Activated T-cell treated with anti-CD3 and anti-CD28 coated beads, Interleukin-2, amount 50 U/mL, for 1 hour (primary cell): ENCODE results near the gene MTFR1L.

Source experiments
- DNase-seq: peaks from one replicate; pipeline ENCODE4 v3.0.0-alpha.2; 2020

Gene MTFR1L

DNA sequence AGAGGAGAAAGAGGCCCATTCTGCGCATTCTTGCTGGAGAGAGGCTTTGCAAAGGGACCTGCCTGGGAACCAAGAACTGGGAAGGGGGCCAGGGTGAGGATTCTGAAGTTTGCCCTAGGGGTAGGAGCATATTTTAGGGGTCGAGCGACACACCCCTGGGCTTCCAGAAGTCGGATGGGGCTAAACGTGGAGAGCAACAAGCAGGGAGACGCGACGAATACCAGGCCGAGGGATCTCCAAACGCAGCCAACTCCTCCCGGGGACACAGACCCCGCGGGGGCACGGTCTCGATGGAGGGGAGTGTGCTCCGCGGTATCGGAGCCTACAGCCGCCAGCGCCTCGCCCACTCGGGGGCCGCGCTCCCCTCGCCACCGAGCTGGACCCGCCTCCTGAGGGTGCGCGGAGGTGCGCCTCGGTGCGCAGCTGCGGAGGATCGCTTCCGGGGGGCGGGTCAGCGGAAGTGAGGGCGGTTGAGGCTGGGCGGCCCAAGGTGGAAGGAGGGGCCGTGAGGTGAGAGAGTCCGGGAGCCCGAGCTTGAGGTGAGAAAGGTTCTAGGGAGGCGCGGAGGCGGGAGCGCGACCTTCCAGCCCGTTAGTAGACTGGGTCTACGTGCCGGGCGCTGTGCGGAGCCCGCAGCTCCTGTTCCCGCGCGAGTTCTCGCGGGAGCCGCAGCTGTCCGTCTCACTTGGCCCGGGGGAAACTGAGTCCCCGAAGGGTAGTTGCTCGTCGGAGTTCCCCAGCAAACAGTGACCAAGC lies at the start of gene MTFR1L:
MTFR1L (plus strand) TSS at position 464 of the 756 bp plus-strand sequence. CDS start 3,151 bp downstream, outside the sequence.
- peak; percentile 93 for DNase-seq

DNA sequence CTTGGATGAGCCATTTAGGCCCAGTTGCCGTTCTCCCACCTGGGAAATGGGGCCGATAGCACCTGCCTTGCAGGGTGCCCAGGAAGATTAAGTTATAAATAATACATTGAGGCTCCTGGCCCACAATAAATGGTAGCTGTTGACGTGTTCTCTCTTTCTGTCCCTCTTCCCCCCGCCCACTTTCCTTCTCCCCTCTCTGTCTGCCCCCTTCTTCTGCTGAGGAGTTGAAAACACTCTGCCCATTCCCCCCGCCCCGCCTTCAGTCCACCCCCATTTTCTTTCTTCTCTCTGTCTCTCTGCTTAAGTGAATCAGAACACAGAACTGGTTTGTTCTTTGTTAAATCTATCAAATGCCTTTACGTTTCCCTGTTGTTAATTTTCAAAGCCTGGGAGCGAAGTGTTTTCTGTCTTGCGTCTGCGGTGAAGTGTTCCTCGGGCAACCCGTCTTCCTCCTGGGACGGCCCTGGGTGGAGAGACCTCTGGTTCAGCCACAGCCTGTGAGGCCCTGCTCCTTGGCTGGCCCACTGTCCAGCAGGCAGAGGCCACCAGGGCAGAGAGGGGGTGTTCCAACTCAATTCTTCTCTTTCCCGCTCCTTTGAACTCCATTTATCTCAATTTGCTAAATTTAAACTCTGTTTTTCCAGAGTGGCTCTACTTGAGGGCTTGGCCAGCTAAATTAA lies 49.1 kb upstream of the MTFR1L start:
- DNase-seq: no peak

DNA sequence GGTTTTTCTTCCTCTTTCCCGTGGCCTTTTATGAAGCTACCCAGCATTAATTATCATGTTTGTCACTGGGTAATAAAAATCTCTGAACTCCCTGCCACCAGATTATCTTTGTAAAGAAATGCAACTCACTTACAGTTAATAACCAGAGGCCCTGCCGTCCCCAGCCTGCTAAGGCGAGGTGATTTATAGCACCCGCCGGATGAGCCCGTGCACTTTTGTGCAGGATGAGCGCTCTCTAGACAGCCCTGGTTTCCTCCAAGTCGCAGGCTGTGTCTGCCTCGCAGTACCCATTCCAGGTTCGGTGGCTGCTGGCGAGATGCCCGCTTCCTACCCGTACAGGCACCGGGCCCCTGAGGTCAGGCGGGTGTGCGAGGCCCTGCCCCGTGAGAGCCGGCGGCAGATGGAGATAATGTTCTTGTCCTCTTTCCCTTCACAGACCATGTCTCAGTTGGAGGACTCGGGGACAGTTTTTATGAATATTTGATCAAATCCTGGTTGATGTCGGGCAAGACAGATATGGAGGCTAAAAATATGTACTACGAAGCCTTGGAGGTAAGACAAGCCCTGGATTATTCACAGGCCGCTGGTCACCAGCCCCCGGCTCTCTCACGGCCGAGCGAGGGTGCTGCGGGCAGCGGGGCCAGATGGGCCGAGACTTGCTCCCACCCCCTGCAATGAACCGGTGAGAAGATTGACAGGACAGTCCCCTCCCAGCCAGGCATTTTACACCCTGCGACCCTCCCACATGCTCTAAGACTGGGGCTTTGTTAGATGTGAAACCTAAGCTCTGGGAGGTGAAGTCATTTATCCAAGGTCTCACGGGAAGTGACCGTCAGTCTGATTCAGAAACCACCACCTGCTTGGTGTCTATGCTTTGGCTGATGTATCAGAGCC lies 48.3 kb upstream of the MTFR1L start:
- peak; percentile 60 for DNase-seq

DNA sequence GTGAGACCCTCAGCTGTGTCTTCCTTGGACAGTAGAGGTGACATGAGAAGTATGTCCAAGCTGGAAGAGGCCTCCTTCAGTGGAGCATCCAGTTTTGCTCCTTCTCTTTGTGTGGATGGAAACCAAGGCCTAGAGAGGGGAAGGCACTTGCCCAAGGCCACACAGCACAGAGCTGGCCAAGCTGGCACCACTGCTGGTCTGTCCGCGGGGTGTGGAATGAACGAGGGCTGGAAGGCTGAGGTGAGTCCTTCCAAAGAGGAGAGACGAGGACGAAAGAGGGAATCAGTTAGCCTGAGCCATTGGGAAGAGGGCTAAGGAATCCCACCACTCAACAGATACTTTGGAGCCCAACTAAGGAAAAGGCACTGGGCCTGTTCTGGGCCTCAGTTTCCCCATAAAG lies 47.6 kb upstream of the MTFR1L start:
- no peak for DNase-seq

DNA sequence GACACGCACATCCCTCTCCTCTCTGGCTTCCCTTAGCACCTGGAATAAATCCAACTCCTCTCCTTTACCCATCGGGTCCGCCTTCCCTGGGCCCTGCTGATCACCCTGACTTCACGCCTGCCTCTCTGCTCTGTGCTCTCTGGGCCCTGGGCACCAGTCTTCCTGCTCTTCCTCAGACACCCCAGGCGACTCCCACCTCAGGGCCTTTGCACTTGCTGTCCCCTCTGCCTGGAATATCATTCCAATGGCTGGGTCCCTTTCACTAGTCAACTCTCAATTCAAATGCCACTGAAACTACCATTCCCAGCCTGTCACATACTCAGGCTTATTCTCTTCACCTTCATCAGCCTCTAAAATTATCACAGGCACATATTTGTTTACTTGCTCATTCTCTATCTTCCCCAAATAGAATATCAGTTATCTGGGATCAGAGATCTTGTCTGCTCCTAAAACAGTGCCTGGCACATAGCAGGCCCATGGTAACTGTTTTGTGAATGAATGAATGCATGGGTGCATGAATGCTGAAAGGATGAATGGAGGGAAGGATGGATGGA lies 47.0 kb upstream of the MTFR1L start:
- DNase-seq: no peak

DNA sequence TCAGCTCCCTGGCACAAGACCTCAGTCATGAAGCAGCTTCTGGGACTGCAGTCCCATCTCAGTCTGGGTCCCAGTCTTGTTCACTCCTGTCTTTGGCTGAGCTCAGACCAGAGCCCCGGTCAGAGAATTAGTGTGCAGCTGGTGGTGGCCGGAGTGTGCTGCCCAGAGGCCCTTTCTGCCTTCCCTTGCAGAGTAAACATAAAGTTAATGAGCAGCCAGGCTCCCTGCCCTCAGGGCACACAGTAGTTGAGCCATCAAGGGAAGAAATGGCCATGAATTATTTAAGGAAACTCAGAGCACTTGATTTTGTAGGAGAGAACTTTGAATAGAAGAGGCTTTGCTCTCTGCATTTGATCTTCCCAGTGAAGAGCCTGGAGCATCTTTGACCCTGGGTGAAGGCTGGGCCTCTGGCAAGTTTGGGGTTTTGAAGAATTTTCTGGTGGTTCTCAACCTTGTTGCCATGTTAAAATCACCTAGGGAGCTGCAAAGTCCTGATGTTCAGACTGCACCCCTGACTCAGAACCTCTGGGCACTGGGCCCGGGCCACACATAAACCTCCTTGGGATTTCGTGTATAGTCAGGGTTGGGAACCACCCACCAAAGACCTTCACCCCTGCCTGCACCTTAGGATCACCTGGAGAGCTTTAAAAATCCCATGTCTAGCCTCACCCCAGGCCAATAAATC lies 46.2 kb upstream of the MTFR1L start:
- DNase-seq: no peak

DNA sequence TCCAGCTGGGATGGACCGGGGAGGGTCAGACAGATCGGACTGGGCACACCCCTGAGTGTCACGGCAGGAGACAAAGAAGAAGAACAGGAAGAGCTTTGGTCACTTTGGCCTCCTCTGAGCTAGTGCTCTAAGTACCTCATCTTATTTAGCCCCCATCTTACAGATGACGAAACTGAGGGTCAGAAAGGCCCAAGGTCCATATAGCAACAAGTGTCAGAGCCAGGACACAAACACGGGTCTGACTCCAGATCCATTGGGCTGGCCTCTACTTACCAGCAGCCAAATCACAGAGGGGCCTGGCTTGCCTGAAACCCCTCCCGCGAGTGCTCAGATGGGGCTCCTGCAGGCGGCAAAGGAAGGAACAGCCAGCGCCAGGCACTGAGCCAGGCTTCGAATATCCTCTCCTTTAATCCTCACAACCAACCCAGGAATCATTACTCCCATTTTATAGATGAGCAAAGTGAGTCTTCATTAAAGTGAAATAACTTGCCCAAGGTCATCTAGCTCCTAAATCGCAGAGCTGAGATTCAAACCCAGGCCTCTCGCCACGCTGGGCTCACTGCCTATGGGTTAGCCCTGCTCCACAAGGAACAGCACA lies 45.4 kb upstream of the MTFR1L start:
- DNase-seq: no peak

DNA sequence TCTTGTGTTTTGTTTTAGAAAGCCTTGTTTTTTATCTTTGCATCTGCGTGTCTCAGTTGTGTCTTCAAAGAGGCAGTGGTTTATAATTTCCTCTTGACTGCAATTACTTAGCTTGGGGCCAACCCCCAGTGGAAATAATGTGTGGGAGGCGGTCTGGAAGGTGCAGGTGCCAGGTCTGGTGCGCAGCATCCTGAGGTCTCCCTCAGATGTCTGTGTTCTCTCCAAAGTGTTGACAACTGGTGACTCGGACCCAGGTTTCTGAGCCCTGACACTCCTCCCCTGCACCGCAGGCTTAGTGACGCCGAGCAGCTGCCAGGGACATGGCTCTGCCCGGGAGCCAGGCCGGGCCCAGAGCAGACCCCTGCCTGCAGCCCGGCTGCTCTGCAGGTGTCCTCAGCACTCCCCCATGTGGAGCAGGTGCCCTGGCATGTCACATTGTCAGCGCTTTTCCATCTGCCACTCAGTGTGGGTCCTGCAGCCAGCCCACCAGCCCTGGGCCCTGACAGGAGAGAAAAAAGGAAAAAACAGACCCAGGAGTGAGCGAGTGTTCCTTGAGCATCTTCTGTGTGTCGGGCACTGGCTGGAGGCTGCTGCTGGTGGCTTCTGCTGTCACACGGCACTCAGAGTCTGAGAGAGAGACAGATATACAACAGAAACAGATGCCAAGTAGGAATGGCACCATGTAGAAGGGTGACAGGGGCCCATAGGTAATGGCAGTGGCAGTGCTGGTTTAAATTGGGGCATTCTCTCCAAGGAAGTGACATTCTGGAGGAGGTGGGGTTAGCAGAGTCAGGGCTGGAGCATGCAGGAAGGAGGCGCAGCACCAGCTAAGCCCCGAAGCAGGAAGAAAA lies 44.6 kb upstream of the MTFR1L start:
- DNase-seq: peak; percentile 83

DNA sequence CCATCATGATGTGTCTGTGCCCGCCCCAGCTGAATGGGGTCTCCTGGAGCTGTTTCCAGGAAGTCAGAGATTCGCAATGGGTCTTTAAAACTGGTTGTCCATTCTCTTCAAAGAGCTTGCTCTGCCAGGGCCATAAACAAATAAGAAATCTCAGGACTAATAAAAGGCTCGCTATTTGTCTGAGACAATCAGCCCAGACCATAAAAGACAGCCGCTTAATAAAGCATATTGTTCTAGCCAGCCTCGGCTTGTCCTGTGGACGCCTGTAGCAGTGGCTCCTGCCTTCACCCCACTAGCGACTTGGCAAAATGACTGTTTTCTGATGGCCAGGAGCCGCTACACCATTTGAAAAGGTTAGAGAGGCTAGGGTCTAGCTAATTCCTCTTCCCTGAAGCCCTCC lies 40.4 kb upstream of the MTFR1L start:
- DNase-seq: no peak

DNA sequence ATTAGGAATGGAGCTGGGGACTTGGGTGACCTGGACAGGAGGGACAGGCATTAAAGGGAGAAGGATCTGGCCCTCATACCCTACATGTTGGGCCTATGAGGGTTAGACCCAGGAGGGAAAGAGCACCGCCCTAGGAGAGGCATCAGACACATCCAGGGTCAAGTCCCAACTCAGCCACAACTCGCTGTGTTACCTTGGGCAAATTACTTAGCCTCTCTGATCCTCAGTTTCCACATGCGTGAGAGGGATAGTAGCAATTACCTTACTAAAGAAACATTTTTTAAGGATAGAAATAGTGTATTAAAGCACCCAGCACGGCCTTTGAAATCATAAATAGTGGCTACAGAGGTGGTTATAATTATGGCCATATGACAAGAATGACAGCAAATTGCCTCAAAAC lies 39.9 kb upstream of the MTFR1L start:
- no peak for DNase-seq

DNA sequence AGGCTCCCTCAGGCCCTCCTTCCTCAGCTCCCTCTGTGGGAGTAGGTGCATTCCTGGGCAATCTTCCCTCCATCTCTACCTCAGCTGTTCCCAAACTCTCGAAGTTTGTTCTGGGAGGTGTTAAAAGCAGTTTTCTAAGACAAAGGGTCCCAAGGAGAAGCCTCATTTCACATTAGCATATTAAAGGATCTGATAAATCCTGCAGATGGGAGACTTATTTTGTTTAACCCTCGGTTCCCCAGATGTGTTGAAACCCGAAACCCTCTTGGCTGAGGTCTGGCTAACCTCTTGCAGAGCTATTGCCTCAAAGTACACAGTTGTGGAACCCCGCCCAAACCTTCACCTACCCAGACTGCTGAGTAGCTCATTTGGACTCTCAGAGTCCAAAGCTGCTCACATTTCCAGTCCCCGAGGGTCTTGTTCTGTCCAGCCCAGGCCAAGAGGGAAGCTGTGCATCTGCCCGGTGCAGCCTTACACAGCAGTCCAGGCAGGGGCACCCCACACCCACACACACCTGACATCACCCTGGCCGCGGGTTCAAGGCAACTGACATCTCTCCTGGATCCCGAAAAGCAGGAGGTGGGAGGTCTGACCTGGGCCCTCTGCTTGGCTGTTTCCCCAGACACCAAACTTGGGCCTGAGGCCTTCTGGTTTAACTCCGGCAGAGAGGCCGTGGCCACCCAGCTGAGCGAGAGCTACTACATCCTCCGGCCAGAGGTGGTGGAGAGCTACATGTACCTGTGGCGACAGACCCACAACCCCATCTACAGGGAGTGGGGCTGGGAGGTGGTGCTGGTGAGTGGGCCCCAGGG lies 39.2 kb upstream of the MTFR1L start:
- DNase-seq: no peak

DNA sequence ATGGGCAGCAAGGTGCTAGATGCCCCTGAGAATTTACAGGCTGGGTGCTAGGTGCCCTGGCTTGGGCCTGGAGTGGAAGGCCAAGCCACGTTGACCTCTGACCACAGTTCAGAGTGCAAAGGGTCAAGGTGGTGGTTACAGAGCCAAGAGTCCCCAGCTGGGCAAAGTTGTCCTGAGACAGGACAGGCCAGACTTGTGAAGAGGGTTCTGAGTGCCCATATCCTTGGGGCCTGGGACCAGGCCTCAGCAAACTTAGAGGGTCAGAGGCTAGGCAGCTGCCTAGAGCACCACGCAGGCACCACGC lies 38.7 kb upstream of the MTFR1L start:
- DNase-seq: no peak

DNA sequence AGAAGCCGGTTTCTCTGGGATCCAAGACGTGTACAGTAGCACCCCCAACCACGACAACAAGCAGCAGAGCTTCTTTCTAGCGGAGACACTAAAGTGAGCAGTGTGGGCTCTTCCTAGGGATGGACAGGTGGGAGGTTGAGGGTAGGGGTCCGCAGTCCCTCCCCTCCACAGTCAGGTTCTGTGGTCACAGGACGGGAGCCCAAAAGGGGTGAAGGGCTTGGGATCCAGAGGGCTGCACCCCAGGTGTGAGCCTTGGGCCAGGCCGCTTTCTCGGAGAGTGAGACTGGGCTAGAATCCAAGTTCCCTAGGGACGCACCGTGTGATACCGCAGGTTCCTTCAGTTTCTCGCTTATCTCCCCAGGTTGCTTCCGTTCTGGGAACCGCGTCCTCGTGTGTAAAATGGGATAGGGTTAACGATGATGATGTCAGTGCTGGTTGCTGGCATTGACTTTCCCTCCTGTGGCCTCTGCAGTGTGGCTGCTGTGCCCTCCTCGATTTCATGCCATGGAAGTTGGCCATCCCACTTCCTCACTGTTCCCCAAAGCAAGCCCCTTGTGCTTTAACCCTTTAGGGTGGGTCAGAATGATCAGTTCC lies 37.0 kb upstream of the MTFR1L start:
- no peak for DNase-seq

DNA sequence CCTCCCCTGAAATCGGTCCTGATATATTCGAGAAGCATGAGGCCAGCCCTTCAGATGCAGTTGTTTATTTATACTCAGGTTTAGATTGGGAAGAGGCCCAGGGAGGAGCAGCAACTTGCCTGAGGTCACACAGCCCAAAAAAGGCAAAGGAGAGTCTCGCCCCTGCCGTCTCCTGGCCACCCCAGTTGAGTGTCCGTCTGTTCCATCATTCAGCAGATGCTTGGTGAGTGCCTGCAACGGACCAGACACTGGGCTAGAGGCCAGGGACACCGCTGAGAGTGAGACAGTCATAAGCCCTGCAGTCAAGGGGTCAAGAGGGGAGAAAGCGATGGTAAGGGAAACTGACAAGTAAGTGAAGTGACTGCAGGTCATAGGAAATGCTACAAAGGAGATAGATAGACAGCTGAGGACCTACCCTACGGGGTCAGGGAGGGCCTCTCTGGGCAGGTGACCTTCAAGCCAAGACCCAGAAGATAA lies 35.1 kb upstream of the MTFR1L start:
- DNase-seq: no peak

DNA sequence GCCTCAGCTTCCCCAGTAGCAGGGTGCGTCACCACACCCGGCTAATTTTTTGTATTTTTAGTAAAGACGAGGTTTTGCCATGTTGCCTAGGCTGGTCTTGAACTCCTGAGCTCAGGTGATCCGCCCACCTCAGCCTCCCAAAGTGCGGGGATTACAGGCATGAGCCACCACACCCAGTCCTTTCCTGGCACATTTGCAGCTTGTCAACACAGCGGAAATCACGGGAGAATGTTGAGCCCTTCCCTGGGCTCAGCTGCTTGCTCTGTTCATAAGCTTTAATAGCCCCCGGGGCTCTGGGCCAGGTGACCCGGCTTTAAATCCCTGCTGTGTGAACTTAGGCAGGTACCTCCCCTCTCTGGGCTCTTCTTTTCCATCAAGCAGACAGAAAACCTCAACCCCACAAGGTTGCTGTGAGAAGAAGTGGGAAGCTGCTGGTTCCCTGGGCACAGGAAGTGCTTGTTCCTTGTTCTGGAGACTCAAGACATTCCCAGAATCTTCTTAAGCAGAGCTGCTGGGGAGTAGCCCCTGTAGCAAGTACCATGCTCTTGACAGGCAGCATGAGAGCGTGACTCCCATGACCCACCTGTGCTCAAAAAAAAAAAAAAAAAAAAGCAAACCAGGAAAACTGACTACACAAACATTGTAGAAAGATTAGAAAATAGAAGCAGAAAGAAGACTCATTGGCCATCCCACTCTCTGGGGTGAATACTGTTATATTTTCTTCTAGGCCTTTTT lies 34.3 kb upstream of the MTFR1L start:
- DNase-seq: no peak

DNA sequence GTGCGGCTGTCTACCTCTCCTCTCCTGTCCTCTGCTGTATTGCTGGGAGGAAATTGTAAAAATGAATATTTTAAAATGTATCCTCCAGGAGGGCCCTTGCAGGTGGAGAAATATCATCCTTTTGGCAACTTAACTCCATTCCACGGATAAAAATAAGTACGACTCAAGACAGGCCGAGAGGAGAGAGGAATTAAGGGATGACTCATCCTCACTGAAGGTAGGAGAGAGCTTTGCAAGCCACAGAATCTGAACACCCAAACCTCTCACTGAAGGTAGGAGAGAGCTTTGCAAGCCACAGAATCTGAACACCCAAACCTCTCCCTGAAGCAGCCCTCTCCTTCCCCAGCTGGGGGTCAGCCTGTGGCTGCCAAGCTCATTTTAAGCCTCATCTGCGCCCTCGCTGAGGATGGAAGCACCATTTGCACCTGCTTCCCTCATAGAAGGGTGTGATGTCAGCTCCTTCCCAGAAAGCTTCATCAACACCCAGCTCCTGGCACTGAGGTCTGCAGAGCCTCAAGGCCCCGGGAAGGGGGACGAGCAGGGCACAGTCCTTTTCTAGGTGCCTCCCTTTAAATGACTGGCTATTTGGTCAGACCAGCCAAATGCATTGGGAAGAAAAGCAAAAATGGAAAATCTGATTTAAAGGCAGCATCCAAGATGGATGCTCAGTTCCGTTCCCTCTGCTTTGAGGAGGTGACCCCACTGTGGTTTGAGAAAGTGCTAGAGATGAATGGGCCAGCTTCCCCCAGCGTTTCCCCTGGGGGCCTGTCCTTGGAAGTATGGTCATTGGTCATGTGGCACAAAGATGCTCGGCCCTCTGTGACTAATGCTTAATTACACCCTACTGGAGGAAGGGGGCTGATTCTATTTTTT lies 32.6 kb upstream of the MTFR1L start:
- no peak for DNase-seq

DNA sequence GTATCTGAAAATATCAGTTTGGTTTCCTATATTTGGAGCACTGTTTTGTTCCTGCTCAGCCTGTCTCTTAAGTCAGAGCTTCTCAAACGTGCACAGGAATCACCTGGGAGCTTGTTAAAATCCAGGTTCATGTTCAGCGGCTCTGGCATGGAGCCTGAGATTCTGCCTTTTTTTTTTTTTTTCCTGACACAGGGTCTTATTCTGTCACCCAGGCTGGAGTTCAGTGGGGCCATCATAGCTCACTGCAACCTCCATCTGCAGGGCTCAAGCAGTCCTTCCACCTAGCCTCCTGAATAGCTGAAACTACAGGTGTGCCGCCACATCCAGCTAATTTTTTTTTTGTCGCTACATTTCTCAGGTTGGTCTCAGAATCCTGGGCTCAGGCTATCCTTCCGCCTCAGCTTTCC lies 32.0 kb upstream of the MTFR1L start:
- no peak for DNase-seq

DNA sequence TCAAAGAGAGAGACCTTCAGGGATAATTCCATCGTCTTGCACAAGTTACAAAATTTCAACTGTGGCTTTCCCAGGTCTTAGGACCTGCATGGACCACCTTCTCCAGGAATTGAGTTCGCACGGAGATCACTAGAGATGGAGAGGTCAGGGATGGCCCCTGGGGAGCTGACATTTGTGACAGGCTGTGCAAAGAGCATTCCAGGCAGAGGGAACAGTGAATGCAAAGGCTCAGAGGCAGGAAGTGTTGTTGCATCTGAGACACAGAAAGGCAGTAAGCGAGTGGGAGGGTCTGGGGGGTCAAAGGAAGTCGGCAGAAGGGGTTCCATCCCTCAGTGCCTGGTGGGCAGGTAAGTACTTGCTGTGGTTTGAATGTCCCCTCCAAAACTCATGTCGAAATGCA lies 29.3 kb upstream of the MTFR1L start:
- DNase-seq: no peak
